ENCODE measurements around the gene SHANK1.

The SHANK1 gene

GRCh38 chr19:50735869-50736268 lies 16.3 kb upstream of the SHANK1 start:
- Histone ChIP-seq H3K27ac (ENCODE audit: insufficient read depth, low read depth, low read length, poor library complexity, severe bottlenecking) (no peak overlapping the region), H3K9me3 (ENCODE audit: control insufficient read depth, low read length) (peaks cover 5% of the 10 kb centered on the region), H3K4me1 (ENCODE audit: control insufficient read depth, insufficient read depth, low read length) (no peaks in the 10 kb centered on the region), H3K4me3 (ENCODE audit: insufficient read depth, low read depth, low read length) (no peak overlapping the region), H3K27me3 (ENCODE audit: control insufficient read depth, insufficient read depth, low read length, poor library complexity, severe bottlenecking) (no peaks in the 10 kb centered on the region), H3K36me3 (ENCODE audit: control insufficient read depth, insufficient read depth, low read length) (no peaks in the 10 kb centered on the region)
- WGBS, 2 experiments = 87 to 90% methylated on average over 7 of the region's 7 CpGs

- Histone ChIP-seq H3K9me3 (ENCODE audit: control insufficient read depth, low read length) (peaks cover 2% of the 10 kb centered on the region), H3K36me3 (ENCODE audit: control insufficient read depth, insufficient read depth, low read length) (no peaks in the 10 kb centered on the region), H3K4me1 (ENCODE audit: control insufficient read depth, insufficient read depth, low read length) (peaks cover 4% of the 10 kb centered on the region), H3K27ac (ENCODE audit: insufficient read depth, low read depth, low read length, poor library complexity, severe bottlenecking) (no peak overlapping the region), H3K4me3 (ENCODE audit: insufficient read depth, low read depth, low read length) (no peak overlapping the region), H3K27me3 (ENCODE audit: control insufficient read depth, insufficient read depth, low read length, poor library complexity, severe bottlenecking) (no peaks in the 10 kb centered on the region)
- WGBS, 2 experiments = 77 to 83% methylated on average over 5 of the region's 5 CpGs
Measured at GRCh38 chr19:50729894-50730293, 10.3 kb upstream of the SHANK1 start.

GRCh38 chr19:50728084-50728737 lies 8.6 kb upstream of the SHANK1 start:
- no peaks in the 10 kb centered on the region for H3K36me3 ChIP-seq (ENCODE audit: control insufficient read depth, insufficient read depth, low read length)
- H3K27me3 ChIP-seq (ENCODE audit: control insufficient read depth, insufficient read depth, low read length, poor library complexity, severe bottlenecking) = peaks cover 10% of the 10 kb centered on the region
- H3K27ac ChIP-seq (ENCODE audit: insufficient read depth, low read depth, low read length, poor library complexity, severe bottlenecking) = no peak overlapping the region
- peak overlapping the region; percentile 6 for H3K4me3 ChIP-seq (ENCODE audit: insufficient read depth, low read depth, low read length)
- WGBS, 2 experiments = 52 to 54% methylated on average over 39 of the region's 39 CpGs
- peaks cover 12% of the 10 kb centered on the region for H3K4me1 ChIP-seq (ENCODE audit: control insufficient read depth, insufficient read depth, low read length)
- H3K9me3 ChIP-seq (ENCODE audit: control insufficient read depth, low read length) = peaks cover 2% of the 10 kb centered on the region

GRCh38 chr19:50725911-50726230 lies 6.3 kb upstream of the SHANK1 start:
- no peak overlapping the region for H3K27ac ChIP-seq (ENCODE audit: insufficient read depth, low read depth, low read length, poor library complexity, severe bottlenecking)
- peak overlapping the region; percentile 47 for H3K4me3 ChIP-seq (ENCODE audit: insufficient read depth, low read depth, low read length)
- no peaks in the 10 kb centered on the region for H3K9me3 ChIP-seq (ENCODE audit: control insufficient read depth, low read length)
- H3K27me3 ChIP-seq (ENCODE audit: control insufficient read depth, insufficient read depth, low read length, poor library complexity, severe bottlenecking) = peaks cover 18% of the 10 kb centered on the region
- H3K36me3 ChIP-seq (ENCODE audit: control insufficient read depth, insufficient read depth, low read length) = no peaks in the 10 kb centered on the region
- 83 to 85% methylated on average over 9 of the region's 9 CpGs for WGBS, 2 experiments
- peaks cover 18% of the 10 kb centered on the region for H3K4me1 ChIP-seq (ENCODE audit: control insufficient read depth, insufficient read depth, low read length)

- peak overlapping the region; percentile 47 for H3K4me3 ChIP-seq (ENCODE audit: insufficient read depth, low read depth, low read length)
- WGBS, 2 experiments = 40 to 49% methylated on average over 52 of the region's 52 CpGs
- no peak overlapping the region for H3K27ac ChIP-seq (ENCODE audit: insufficient read depth, low read depth, low read length, poor library complexity, severe bottlenecking)
- peaks cover 18% of the 10 kb centered on the region for H3K4me1 ChIP-seq (ENCODE audit: control insufficient read depth, insufficient read depth, low read length)
- peaks cover 18% of the 10 kb centered on the region for H3K27me3 ChIP-seq (ENCODE audit: control insufficient read depth, insufficient read depth, low read length, poor library complexity, severe bottlenecking)
- no peaks in the 10 kb centered on the region for H3K36me3 ChIP-seq (ENCODE audit: control insufficient read depth, insufficient read depth, low read length)
- H3K9me3 ChIP-seq (ENCODE audit: control insufficient read depth, low read length) = no peaks in the 10 kb centered on the region
Measured at GRCh38 chr19:50725218-50725910, 5.8 kb upstream of the SHANK1 start.

- Histone ChIP-seq H3K27me3 (ENCODE audit: control insufficient read depth, insufficient read depth, low read length, poor library complexity, severe bottlenecking) (peaks cover 18% of the 10 kb centered on the region), H3K9me3 (ENCODE audit: control insufficient read depth, low read length) (no peaks in the 10 kb centered on the region), H3K27ac (ENCODE audit: insufficient read depth, low read depth, low read length, poor library complexity, severe bottlenecking) (no peak overlapping the region), H3K4me3 (ENCODE audit: insufficient read depth, low read depth, low read length) (peak overlapping the region; percentile 47), H3K36me3 (ENCODE audit: control insufficient read depth, insufficient read depth, low read length) (no peaks in the 10 kb centered on the region), H3K4me1 (ENCODE audit: control insufficient read depth, insufficient read depth, low read length) (peaks cover 18% of the 10 kb centered on the region)
- WGBS, 2 experiments = 38 to 40% methylated on average over 65 of the region's 65 CpGs
Measured at GRCh38 chr19:50724522-50725217, 5.1 kb upstream of the SHANK1 start.

GRCh38 chr19:50723735-50724521 lies 4.3 kb upstream of the SHANK1 start:
- WGBS, 2 experiments = 43 to 44% methylated on average over 31 of the region's 31 CpGs
- Histone ChIP-seq H3K27ac (ENCODE audit: insufficient read depth, low read depth, low read length, poor library complexity, severe bottlenecking) (no peak overlapping the region), H3K4me1 (ENCODE audit: control insufficient read depth, insufficient read depth, low read length) (peaks cover 18% of the 10 kb centered on the region), H3K27me3 (ENCODE audit: control insufficient read depth, insufficient read depth, low read length, poor library complexity, severe bottlenecking) (peaks cover 18% of the 10 kb centered on the region), H3K4me3 (ENCODE audit: insufficient read depth, low read depth, low read length) (peak overlapping the region; percentile 43), H3K9me3 (ENCODE audit: control insufficient read depth, low read length) (no peaks in the 10 kb centered on the region), H3K36me3 (ENCODE audit: control insufficient read depth, insufficient read depth, low read length) (no peaks in the 10 kb centered on the region)

- Histone ChIP-seq H3K36me3 (ENCODE audit: control insufficient read depth, insufficient read depth, low read length) (no peaks in the 10 kb centered on the region), H3K27me3 (ENCODE audit: control insufficient read depth, insufficient read depth, low read length, poor library complexity, severe bottlenecking) (peaks cover 18% of the 10 kb centered on the region), H3K4me1 (ENCODE audit: control insufficient read depth, insufficient read depth, low read length) (peaks cover 18% of the 10 kb centered on the region), H3K4me3 (ENCODE audit: insufficient read depth, low read depth, low read length) (peak within 1 kb of the TSS; percentile 43), H3K9me3 (ENCODE audit: control insufficient read depth, low read length) (no peaks in the 10 kb centered on the region), H3K27ac (ENCODE audit: insufficient read depth, low read depth, low read length, poor library complexity, severe bottlenecking) (no peak within 1 kb of the TSS)
- 48 to 55% methylated on average over 15 of the region's 15 CpGs for WGBS, 2 experiments
Measured at GRCh38 chr19:50723069-50723468, 3.5 kb upstream of the SHANK1 start, which contains the start of gene CLEC11A. TSS of gene CLEC11A (plus strand) at chr19:50723364. CDS start at chr19:50723526, 162 bp downstream.

- Histone ChIP-seq H3K27me3 (ENCODE audit: control insufficient read depth, insufficient read depth, low read length, poor library complexity, severe bottlenecking) (peaks cover 18% of the 10 kb centered on the region), H3K4me3 (ENCODE audit: insufficient read depth, low read depth, low read length) (no peak overlapping the region), H3K36me3 (ENCODE audit: control insufficient read depth, insufficient read depth, low read length) (no peaks in the 10 kb centered on the region), H3K4me1 (ENCODE audit: control insufficient read depth, insufficient read depth, low read length) (peaks cover 21% of the 10 kb centered on the region), H3K9me3 (ENCODE audit: control insufficient read depth, low read length) (no peaks in the 10 kb centered on the region), H3K27ac (ENCODE audit: insufficient read depth, low read depth, low read length, poor library complexity, severe bottlenecking) (no peak overlapping the region)
- 66 to 70% methylated on average over 15 of the region's 15 CpGs for WGBS, 2 experiments
Measured at GRCh38 chr19:50722201-50723013, 2.8 kb upstream of the SHANK1 start.
